Measurements from ENCODE around the gene LRFN2. TPM values are rescaled to one million over a fixed set of nuclear protein-coding genes. Genes with fewer than 3 reads are reported as not detected.

The LRFN2 gene
- total RNA-seq, 1 experiment from 2014 or later = not detected

GRCh38 chr6:40543776-40544175 lies 43.4 kb downstream of the LRFN2 start:
- peak; percentile 4 for DNase-seq (ENCODE audit: low spot score)

- DNase-seq (ENCODE audit: low spot score) = no peak
These were observed 44.0 kb downstream of the LRFN2 start for GRCh38 chr6:40543146-40543545.

- DNase-seq (ENCODE audit: low spot score) = no peak
These were observed 44.9 kb downstream of the LRFN2 start for GRCh38 chr6:40542175-40542764.

- no peak for DNase-seq (ENCODE audit: low spot score)
These were observed 45.5 kb downstream of the LRFN2 start for GRCh38 chr6:40541556-40542174.

- DNase-seq (ENCODE audit: low spot score) = no peak
These were observed 46.4 kb downstream of the LRFN2 start for GRCh38 chr6:40540790-40541189.

- DNase-seq (ENCODE audit: low spot score) = no peak
These were observed 47.3 kb downstream of the LRFN2 start for GRCh38 chr6:40539853-40540252.

- DNase-seq (ENCODE audit: low spot score) = no peak
These were observed 48.6 kb downstream of the LRFN2 start for GRCh38 chr6:40538556-40538955.

GRCh38 chr6:40537446-40537845 lies 49.7 kb downstream of the LRFN2 start:
- DNase-seq (ENCODE audit: low spot score) = no peak

GRCh38 chr6:40536442-40536841 lies 50.7 kb downstream of the LRFN2 start:
- no peak for DNase-seq (ENCODE audit: low spot score)

GRCh38 chr6:40535819-40536380 lies 51.3 kb downstream of the LRFN2 start:
- DNase-seq (ENCODE audit: low spot score) = no peak

GRCh38 chr6:40535110-40535818 lies 51.9 kb downstream of the LRFN2 start:
- no peak for DNase-seq (ENCODE audit: low spot score)

- DNase-seq (ENCODE audit: low spot score) = no peak
These were observed 54.7 kb downstream of the LRFN2 start for GRCh38 chr6:40532349-40533000.

- no peak for DNase-seq (ENCODE audit: low spot score)
These were observed 57.2 kb downstream of the LRFN2 start for GRCh38 chr6:40529919-40530318.

GRCh38 chr6:40529040-40529439 lies 58.1 kb downstream of the LRFN2 start:
- DNase-seq (ENCODE audit: low spot score) = no peak

GRCh38 chr6:40528051-40528450 lies 59.1 kb downstream of the LRFN2 start:
- no peak for DNase-seq (ENCODE audit: low spot score)

GRCh38 chr6:40526036-40526435 lies 61.1 kb downstream of the LRFN2 start:
- no peak for DNase-seq (ENCODE audit: low spot score)

GRCh38 chr6:40524797-40525585 lies 62.2 kb downstream of the LRFN2 start:
- no peak for DNase-seq (ENCODE audit: low spot score)

- no peak for DNase-seq (ENCODE audit: low spot score)
These were observed 63.5 kb downstream of the LRFN2 start for GRCh38 chr6:40523505-40524172.

- no peak for DNase-seq (ENCODE audit: low spot score)
These were observed 65.7 kb downstream of the LRFN2 start for GRCh38 chr6:40521496-40521895.

- no peak for DNase-seq (ENCODE audit: low spot score)
These were observed 66.5 kb downstream of the LRFN2 start for GRCh38 chr6:40520678-40521077.

GRCh38 chr6:40520084-40520483 lies 67.1 kb downstream of the LRFN2 start:
- no peak for DNase-seq (ENCODE audit: low spot score)
